ENCODE data around the gene CAPN1. TPM values are rescaled to one million over a fixed set of nuclear protein-coding genes. Genes with fewer than 3 reads are reported as not detected.

Gene CAPN1
- polyA plus RNA-seq, 1 of the 3 experiments (the other 2 are of a cell fraction) = 92.2 TPM

DNA sequence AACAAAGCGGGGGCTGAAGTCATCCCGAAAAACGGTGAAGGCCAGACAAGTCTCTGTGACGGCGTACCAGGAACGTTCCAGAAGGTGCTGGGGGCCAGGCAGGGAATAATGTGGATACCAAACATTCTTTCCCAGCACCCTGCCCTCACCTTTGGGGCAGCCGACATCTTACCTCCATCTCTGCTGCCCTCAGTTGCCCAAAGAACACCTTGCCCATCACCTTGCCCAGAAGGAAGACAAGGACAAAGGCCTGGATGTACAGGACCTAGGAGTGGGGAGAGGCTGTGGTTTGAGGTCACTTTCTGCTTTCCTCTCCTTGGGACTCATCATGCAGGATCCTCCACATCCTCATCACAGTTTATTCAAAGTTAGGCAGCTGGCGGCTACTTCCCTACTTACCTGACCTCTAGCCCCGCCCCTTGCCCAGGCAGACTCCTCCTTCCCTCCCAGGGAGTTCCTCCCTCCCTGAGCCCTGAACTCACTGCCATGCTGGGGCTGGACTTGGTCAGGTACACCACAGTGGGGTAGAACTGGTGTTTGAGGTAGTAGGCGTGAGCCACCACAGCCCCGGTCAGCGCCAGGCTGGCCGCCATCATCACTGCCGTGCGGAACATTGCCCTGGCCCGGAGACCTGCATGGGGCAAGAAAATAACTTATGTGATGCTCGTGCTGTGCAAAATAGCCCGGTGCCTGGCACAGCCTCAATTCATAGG lies 48.6 kb upstream of the CAPN1 start:
- ChIA-PET POLR2A (interaction anchor here (0.5 to 2.9 kb wide), 2 partner anchors 11 to 59 kb away, joined by 3 to 20 read pairs; partner anchors contain the start of genes FAU and MRPL49), CTCF (interaction anchor here (0.6 to 2.7 kb wide), 7 partner anchors 11 to 205 kb away, joined by 3 to 23 read pairs (median 6); partner anchors contain the start of genes CAPN1, FAU, MRPL49 and POLA2)

More for the DNA sequence above, 48.6 kb upstream of the CAPN1 start:
- WGBS (ENCODE audit: low lambda C conversion rate) = 45% methylated on average over 14 of the region's 18 CpGs
- Histone ChIP-seq H3K4me1 (ENCODE audit: control insufficient read depth in 1 of 2, insufficient read depth in 2 of 2, low read depth in 1 of 2, low read length in 1 of 2) (peaks cover 0 to 28% of the 10 kb centered on the region in 2 experiments; a peak in 2 of 4 replicates), H3K4me2 (peak overlapping the region; percentile 92), H3K9me3 (no peaks in the 10 kb centered on the region), H3K4me3 (ENCODE audit: low read depth in 2 of 2, low read length in 1 of 2) (peak overlapping the region; percentile 88 to 96), H3K9me2 (no peaks in the 10 kb centered on the region), H3K9ac (peak overlapping the region; percentile 95; the same call in 1 of the 2 replicates), H3K36me3 (replicated peaks in 1 of 2; ENCODE audit: control insufficient read depth in 1 of 2, insufficient read depth in 2 of 2, low read length in 1 of 2) (peaks cover 19 to 42% of the 10 kb centered on the region in 2 experiments), H3K27ac (ENCODE audit: low read depth in 2 of 2, low read length in 1 of 2) (no peak overlapping the region; a peak in 1 of 4 replicates), H3K27me3 (ENCODE audit: insufficient read depth) (no peaks in the 10 kb centered on the region), H3F3A (replicated peaks; ENCODE audit: insufficient read depth) (no peaks in the 10 kb centered on the region), H2AFZ (ENCODE audit: low read depth) (no peak overlapping the region), H4K20me1 (ENCODE audit: insufficient read depth) (no peaks in the 10 kb centered on the region; the same call in 1 of the 2 replicates), H3K79me2 (ENCODE audit: insufficient read depth) (peaks cover 28% of the 10 kb centered on the region; the same call in 1 of the 2 replicates)
- TF ChIP-seq TAF1 (IDR thresholded peaks at IDR 0.05; ENCODE audit: borderline replicate concordance, low read depth, low read length) (no peak), EP300 (IDR thresholded peaks at IDR 0.05; ENCODE audit: borderline replicate concordance in 1 of 2, low read depth in 1 of 2, low read length in 1 of 2) (no peak), NRF1 (IDR thresholded peaks at IDR 0.05; ENCODE audit: low read depth, low read length) (no peak), RFX5 (IDR thresholded peaks at IDR 0.05; ENCODE audit: low read length) (no peak), TEAD4 (IDR thresholded peaks at IDR 0.05; ENCODE audit: borderline replicate concordance, insufficient read depth) (no peak), EZH2phosphoT487 (IDR thresholded peaks at IDR 0.05; ENCODE audit: borderline replicate concordance, low read depth) (no peak), RXRA (IDR thresholded peaks at IDR 0.05; ENCODE audit: borderline replicate concordance, low read depth) (no peak), RAD21 (IDR thresholded peaks at IDR 0.05; ENCODE audit: low read length) (no peak), MEF2A (IDR thresholded peaks at IDR 0.05; ENCODE audit: borderline replicate concordance, low read depth) (no peak), FOXM1 (IDR thresholded peaks at IDR 0.05; ENCODE audit: low read depth) (no peak), TCF12 (IDR thresholded peaks at IDR 0.05) (no peak), NFIC (IDR thresholded peaks at IDR 0.05; ENCODE audit: borderline replicate concordance) (no peak), JUND (IDR thresholded peaks at IDR 0.05) (no peak), FOXJ3 (CRISPR knock-in tag; IDR thresholded peaks at IDR 0.05) (no peak)
- TF ChIP-seq, protein P1, sequence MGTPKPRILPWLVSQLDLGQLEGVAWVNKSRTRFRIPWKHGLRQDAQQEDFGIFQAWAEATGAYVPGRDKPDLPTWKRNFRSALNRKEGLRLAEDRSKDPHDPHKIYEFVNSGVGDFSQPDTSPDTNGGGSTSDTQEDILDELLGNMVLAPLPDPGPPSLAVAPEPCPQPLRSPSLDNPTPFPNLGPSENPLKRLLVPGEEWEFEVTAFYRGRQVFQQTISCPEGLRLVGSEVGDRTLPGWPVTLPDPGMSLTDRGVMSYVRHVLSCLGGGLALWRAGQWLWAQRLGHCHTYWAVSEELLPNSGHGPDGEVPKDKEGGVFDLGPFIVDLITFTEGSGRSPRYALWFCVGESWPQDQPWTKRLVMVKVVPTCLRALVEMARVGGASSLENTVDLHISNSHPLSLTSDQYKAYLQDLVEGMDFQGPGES (IDR thresholded peaks at IDR 0.05; ENCODE audit: low read depth, low read length) = no peak
- TF ChIP-seq, protein P2, sequence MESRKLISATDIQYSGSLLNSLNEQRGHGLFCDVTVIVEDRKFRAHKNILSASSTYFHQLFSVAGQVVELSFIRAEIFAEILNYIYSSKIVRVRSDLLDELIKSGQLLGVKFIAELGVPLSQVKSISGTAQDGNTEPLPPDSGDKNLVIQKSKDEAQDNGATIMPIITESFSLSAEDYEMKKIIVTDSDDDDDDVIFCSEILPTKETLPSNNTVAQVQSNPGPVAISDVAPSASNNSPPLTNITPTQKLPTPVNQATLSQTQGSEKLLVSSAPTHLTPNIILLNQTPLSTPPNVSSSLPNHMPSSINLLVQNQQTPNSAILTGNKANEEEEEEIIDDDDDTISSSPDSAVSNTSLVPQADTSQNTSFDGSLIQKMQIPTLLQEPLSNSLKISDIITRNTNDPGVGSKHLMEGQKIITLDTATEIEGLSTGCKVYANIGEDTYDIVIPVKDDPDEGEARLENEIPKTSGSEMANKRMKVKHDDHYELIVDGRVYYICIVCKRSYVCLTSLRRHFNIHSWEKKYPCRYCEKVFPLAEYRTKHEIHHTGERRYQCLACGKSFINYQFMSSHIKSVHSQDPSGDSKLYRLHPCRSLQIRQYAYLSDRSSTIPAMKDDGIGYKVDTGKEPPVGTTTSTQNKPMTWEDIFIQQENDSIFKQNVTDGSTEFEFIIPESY (IDR thresholded peaks at IDR 0.05; ENCODE audit: borderline replicate concordance, low read depth) = no peak
- TF ChIP-seq, protein P3, sequence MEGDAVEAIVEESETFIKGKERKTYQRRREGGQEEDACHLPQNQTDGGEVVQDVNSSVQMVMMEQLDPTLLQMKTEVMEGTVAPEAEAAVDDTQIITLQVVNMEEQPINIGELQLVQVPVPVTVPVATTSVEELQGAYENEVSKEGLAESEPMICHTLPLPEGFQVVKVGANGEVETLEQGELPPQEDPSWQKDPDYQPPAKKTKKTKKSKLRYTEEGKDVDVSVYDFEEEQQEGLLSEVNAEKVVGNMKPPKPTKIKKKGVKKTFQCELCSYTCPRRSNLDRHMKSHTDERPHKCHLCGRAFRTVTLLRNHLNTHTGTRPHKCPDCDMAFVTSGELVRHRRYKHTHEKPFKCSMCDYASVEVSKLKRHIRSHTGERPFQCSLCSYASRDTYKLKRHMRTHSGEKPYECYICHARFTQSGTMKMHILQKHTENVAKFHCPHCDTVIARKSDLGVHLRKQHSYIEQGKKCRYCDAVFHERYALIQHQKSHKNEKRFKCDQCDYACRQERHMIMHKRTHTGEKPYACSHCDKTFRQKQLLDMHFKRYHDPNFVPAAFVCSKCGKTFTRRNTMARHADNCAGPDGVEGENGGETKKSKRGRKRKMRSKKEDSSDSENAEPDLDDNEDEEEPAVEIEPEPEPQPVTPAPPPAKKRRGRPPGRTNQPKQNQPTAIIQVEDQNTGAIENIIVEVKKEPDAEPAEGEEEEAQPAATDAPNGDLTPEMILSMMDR (IDR thresholded peaks at IDR 0.05) = no peak
- TF ChIP-seq, protein P4, sequence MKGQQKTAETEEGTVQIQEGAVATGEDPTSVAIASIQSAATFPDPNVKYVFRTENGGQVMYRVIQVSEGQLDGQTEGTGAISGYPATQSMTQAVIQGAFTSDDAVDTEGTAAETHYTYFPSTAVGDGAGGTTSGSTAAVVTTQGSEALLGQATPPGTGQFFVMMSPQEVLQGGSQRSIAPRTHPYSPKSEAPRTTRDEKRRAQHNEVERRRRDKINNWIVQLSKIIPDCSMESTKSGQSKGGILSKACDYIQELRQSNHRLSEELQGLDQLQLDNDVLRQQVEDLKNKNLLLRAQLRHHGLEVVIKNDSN (IDR thresholded peaks at IDR 0.05; ENCODE audit: borderline replicate concordance, low read depth) = no peak
- TF ChIP-seq, protein P5, sequence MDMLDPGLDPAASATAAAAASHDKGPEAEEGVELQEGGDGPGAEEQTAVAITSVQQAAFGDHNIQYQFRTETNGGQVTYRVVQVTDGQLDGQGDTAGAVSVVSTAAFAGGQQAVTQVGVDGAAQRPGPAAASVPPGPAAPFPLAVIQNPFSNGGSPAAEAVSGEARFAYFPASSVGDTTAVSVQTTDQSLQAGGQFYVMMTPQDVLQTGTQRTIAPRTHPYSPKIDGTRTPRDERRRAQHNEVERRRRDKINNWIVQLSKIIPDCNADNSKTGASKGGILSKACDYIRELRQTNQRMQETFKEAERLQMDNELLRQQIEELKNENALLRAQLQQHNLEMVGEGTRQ (IDR thresholded peaks at IDR 0.05; ENCODE audit: borderline replicate concordance, low read depth, low read length) = no peak
- TF ChIP-seq, protein P6, sequence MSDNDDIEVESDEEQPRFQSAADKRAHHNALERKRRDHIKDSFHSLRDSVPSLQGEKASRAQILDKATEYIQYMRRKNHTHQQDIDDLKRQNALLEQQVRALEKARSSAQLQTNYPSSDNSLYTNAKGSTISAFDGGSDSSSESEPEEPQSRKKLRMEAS (IDR thresholded peaks at IDR 0.05; ENCODE audit: low read depth) = no peak
- peak; percentile 62 for DNase-seq
